ENCODE data around the gene JUNB. TPM values are rescaled to one million over a fixed set of nuclear protein-coding genes. Genes with fewer than 3 reads are reported as not detected.
A peak's percentile ranks its signal among the peaks of the same experiment; 100 is the strongest.

Gene JUNB
- total RNA-seq, 3 donors from 2014 or later (not counting 1 experiment from before 2014, with no cell fraction given), result 781 to 903 (median 859) TPM

DNA sequence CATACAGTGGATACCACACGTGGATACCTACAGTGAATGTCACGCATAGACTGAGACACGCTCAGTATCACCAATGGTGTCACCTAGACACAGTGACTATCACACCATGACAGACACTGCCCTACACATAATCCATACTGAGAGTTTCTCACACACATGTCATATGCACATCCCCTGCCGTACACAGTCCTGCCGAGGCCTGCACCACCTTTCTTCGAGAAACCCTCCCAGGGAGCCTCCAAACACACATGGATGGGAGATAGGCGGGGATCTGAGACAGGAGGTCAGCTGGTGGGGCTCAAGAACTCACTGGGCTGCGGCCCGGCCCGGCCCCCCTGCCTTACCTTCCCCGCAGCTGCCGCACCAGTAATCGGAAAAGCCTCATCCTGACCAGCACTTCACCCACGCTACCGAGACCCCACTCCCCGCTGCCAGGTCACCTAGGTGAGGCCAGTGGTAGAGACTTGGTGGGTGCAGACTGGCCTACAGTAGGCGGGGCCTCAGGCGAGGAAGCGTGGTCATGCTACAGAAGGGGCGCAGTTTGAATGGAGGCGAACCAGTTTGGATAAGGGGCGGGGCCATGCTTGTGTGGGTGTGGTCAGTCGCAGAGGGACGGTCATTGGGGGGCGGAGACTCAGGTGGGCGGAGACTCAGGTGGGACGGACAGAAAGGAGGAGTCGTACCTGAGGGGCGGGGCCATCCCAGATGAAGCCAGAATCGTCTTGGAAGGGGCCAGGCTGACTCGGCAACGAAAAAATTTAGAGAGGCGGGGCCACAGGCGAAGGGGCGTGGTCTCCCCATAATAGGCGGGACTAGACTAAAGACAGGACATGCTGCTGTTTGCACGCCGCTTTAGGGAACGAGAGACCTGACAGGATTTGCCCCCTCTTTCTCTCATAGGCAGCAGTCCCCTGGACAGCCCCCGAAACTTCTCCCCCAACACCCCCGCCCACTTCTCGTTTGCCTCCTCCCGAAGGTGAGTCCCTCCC is 49.1 kb downstream of the JUNB start:
- Mint-ChIP-seq H3K4me3 (no peak overlapping the region), H3K27me3 (ENCODE audit: low read depth in 2 of 2) (peaks cover 48 to 54% of the 10 kb centered on the region in 2 donors), H3K9me3 (no peaks in the 10 kb centered on the region), H3K27ac (no peak overlapping the region), H3K36me3 (no peaks in the 10 kb centered on the region), H3K4me1 (peaks cover 16 to 34% of the 10 kb centered on the region in 2 donors)
- peaks cover 58% of the 10 kb centered on the region for H3K27me3 ChIP-seq (ENCODE audit: control insufficient read depth, insufficient read depth, low read length)
- TF ChIP-seq, protein P1, sequence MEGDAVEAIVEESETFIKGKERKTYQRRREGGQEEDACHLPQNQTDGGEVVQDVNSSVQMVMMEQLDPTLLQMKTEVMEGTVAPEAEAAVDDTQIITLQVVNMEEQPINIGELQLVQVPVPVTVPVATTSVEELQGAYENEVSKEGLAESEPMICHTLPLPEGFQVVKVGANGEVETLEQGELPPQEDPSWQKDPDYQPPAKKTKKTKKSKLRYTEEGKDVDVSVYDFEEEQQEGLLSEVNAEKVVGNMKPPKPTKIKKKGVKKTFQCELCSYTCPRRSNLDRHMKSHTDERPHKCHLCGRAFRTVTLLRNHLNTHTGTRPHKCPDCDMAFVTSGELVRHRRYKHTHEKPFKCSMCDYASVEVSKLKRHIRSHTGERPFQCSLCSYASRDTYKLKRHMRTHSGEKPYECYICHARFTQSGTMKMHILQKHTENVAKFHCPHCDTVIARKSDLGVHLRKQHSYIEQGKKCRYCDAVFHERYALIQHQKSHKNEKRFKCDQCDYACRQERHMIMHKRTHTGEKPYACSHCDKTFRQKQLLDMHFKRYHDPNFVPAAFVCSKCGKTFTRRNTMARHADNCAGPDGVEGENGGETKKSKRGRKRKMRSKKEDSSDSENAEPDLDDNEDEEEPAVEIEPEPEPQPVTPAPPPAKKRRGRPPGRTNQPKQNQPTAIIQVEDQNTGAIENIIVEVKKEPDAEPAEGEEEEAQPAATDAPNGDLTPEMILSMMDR (IDR thresholded peaks at IDR 0.05), result no peak
- no peak overlapping the region for H3K27ac ChIP-seq (ENCODE audit: low read length)
- 32% methylated on average over 43 of the region's 43 CpGs for WGBS (ENCODE audit: insufficient coverage)
- DNase-seq, result peak in 1 of 2 donors; percentile 49
- H3K4me3 ChIP-seq (ENCODE audit: low read length), result no peak overlapping the region
- peaks cover 26% of the 10 kb centered on the region for H3K4me1 ChIP-seq (ENCODE audit: control insufficient read depth, insufficient read depth, low read length)
- H3K9me3 ChIP-seq (ENCODE audit: control insufficient read depth, insufficient read depth, low read length), result peaks cover 6% of the 10 kb centered on the region
- intact Hi-C loops (cut with micrococcal nuclease), result loop anchor here (5.0 kb wide), 1 partner anchor 33 kb away; the partner anchor contains the start of gene RNASEH2A
- peak; percentile 31 to 47 (median 39) for ATAC-seq
- H3K36me3 ChIP-seq (ENCODE audit: control insufficient read depth, insufficient read depth, low read length), result no peaks in the 10 kb centered on the region

DNA sequence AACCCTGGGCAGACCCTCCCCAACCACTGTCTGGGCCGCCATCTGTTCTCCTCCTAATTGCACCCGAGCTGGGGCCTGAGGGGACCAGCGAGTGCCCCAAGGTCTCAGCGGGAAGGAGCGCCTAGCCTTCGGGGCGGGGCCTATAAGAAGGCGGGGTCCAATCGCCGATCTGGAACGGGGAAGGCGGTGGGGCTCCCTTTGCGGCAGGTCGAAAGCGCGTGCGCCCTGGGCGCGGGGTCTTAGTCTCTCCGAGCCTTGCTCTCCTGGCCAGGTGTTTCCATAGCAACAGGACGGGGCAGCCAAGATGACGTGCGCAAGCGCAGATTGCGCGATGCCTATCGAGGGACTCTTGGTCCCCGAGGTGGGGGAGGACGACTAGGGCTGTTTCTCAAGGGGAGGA is 49.8 kb downstream of the JUNB start:
- Histone ChIP-seq H3K36me3 (ENCODE audit: control insufficient read depth, insufficient read depth, low read length) (no peaks in the 10 kb centered on the region), H3K4me3 (ENCODE audit: low read length) (no peak overlapping the region), H3K27me3 (ENCODE audit: control insufficient read depth, insufficient read depth, low read length) (peaks cover 53% of the 10 kb centered on the region), H3K4me1 (ENCODE audit: control insufficient read depth, insufficient read depth, low read length) (peaks cover 26% of the 10 kb centered on the region), H3K9me3 (ENCODE audit: control insufficient read depth, insufficient read depth, low read length) (peaks cover 4% of the 10 kb centered on the region), H3K27ac (ENCODE audit: low read length) (no peak overlapping the region)
- Mint-ChIP-seq H3K4me3 (peak overlapping the region; percentile 48), H3K27me3 (ENCODE audit: low read depth in 2 of 2) (peaks cover 48 to 54% of the 10 kb centered on the region in 2 donors), H3K36me3 (no peaks in the 10 kb centered on the region), H3K9me3 (no peaks in the 10 kb centered on the region), H3K4me1 (peaks cover 16 to 34% of the 10 kb centered on the region in 2 donors), H3K27ac (no peak overlapping the region)
- no peak for ATAC-seq
- intact Hi-C loops (cut with micrococcal nuclease), result loop anchor here (5.0 kb wide), 1 partner anchor 34 kb away; the partner anchor contains the start of gene RNASEH2A
- peak in 1 of 2 donors; percentile 26 for DNase-seq
- TF ChIP-seq, protein P1 (IDR thresholded peaks at IDR 0.05), result no peak
- 8% methylated on average over 29 of the region's 29 CpGs for WGBS (ENCODE audit: insufficient coverage)

DNA sequence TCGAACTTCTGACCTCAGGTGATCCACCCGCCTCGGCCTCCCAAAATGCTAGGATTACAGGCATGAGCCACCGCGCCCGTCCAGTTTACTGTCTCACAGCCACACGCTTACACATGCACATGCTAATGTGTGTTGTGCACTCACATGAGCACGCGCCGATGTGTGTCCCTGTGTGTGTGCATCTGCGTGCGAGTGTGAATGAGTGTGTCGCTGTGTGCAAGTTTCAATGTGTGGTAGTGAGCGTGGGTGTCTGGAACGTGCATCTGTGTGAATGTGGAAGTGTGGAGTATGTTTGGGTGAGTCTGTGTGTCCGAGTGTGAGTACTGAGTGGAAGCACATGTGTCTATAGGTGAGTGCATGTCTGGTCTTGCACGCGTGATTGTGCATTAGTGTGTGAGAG is 51.2 kb downstream of the JUNB start:
- Mint-ChIP-seq H3K9me3 (no peaks in the 10 kb centered on the region), H3K4me3 (no peak overlapping the region), H3K36me3 (no peaks in the 10 kb centered on the region), H3K27me3 (ENCODE audit: low read depth in 2 of 2) (peaks cover 34 to 48% of the 10 kb centered on the region in 2 donors), H3K4me1 (peaks cover 17 to 34% of the 10 kb centered on the region in 2 donors), H3K27ac (no peak overlapping the region)
- ATAC-seq (no peak), DNase-seq (no peak)
- 94% methylated on average over 18 of the region's 18 CpGs for WGBS (ENCODE audit: insufficient coverage)
- H3K36me3 ChIP-seq (ENCODE audit: control insufficient read depth, insufficient read depth, low read length), result no peaks in the 10 kb centered on the region
- TF ChIP-seq, protein P1 (IDR thresholded peaks at IDR 0.05), result no peak
- no peak overlapping the region for H3K27ac ChIP-seq (ENCODE audit: low read length)
- H3K4me1 ChIP-seq (ENCODE audit: control insufficient read depth, insufficient read depth, low read length), result peaks cover 32% of the 10 kb centered on the region
- H3K4me3 ChIP-seq (ENCODE audit: low read length), result no peak overlapping the region
- peaks cover 50% of the 10 kb centered on the region for H3K27me3 ChIP-seq (ENCODE audit: control insufficient read depth, insufficient read depth, low read length)
- intact Hi-C loops (cut with micrococcal nuclease), result loop anchor here (5.0 kb wide), 1 partner anchor 35 kb away; the partner anchor contains the start of gene RNASEH2A
- peaks cover 4% of the 10 kb centered on the region for H3K9me3 ChIP-seq (ENCODE audit: control insufficient read depth, insufficient read depth, low read length)

Other genes with a start within 250 kb of the JUNB start
- gene ZNF564, start 240.0 kb upstream of the JUNB start, total RNA-seq, result 10 to 100 TPM; 22.0 to 27.1 (median 23.3) TPM
- 10 to 100 TPM; 12.0 to 21.4 (median 20.9) TPM for gene ZNF490, start 180.7 kb upstream of the JUNB start, total RNA-seq
- 10 to 100 TPM; 52.6 to 62.0 (median 56.5) TPM for gene ZNF791, start 180.6 kb upstream of the JUNB start, total RNA-seq
- 100 to 1,000 TPM; 107 to 118 (median 112) TPM for gene MAN2B1, start 124.7 kb upstream of the JUNB start, total RNA-seq
- gene WDR83, start 124.7 kb upstream of the JUNB start, total RNA-seq, result 10 to 100 TPM; 17.0 to 25.8 (median 25.1) TPM
- 100 to 1,000 TPM; 143 to 193 (median 145) TPM for gene DHPS, start 109.6 kb upstream of the JUNB start, total RNA-seq
- gene GNG14, start 103.5 kb upstream of the JUNB start, total RNA-seq, result not detected
- 1 to 10 TPM; 2.2 to 3.2 (median 2.9) TPM for gene FBXW9, start 94.9 kb upstream of the JUNB start, total RNA-seq
- gene TNPO2, start 67.6 kb upstream of the JUNB start, total RNA-seq, result 10 to 100 TPM; 56.8 to 66.6 (median 58.2) TPM
- 100 to 1,000 TPM; 217 to 228 (median 219) TPM for gene TRIR, start 56.8 kb upstream of the JUNB start, total RNA-seq
- 10 to 100 TPM; 42.2 to 51.3 (median 44.2) TPM for gene GET3, start 54.0 kb upstream of the JUNB start, total RNA-seq
- gene BEST2, start 39.7 kb upstream of the JUNB start, total RNA-seq, result not detected
- gene HOOK2, start 15.9 kb upstream of the JUNB start, total RNA-seq, result 10 to 100 TPM; 13.3 to 15.3 (median 13.9) TPM
- 10 to 100 TPM; 28.8 to 67.1 (median 66.9) TPM for gene PRDX2, start 10.3 kb downstream of the JUNB start, total RNA-seq
- gene THSD8, start 10.6 kb downstream of the JUNB start, total RNA-seq, result 1 to 10 TPM; 1.7 to 2.8 (median 2.2) TPM
- 1 to 10 TPM; 6.6 to 8.7 (median 7.4) TPM for gene RNASEH2A, start 15.1 kb downstream of the JUNB start, total RNA-seq
- gene RTBDN, start 43.1 kb downstream of the JUNB start, total RNA-seq, result not detected
- under 1 TPM in 2 of 3 donors, not detected in 1; 0.07 to 0.88 TPM for gene MAST1, start 47.0 kb downstream of the JUNB start, total RNA-seq
- 10 to 100 TPM; 28.3 to 31.7 (median 31.2) TPM for gene DNASE2, start 90.0 kb downstream of the JUNB start, total RNA-seq
- not detected for gene KLF1, start 95.7 kb downstream of the JUNB start, total RNA-seq
- 10 to 100 TPM; 35.9 to 41.7 (median 36.3) TPM for gene GCDH, start 99.7 kb downstream of the JUNB start, total RNA-seq
- gene SYCE2, start 127.8 kb downstream of the JUNB start, total RNA-seq, result 1 to 10 TPM in 1 of 3 donors, under 1 TPM in 2; 0.88 to 2.2 (median 0.92) TPM
- gene FARSA, start 142.2 kb downstream of the JUNB start, total RNA-seq, result 10 to 100 TPM; 29.3 to 34.5 (median 32.0) TPM
- 100 to 1,000 TPM; 588 to 813 (median 763) TPM for gene CALR, start 147.1 kb downstream of the JUNB start, total RNA-seq
- gene RAD23A, start 154.4 kb downstream of the JUNB start, total RNA-seq, result 10 to 100 TPM; 79.2 to 81.2 (median 80.3) TPM
- 1 to 10 TPM; 5.3 to 7.1 (median 5.7) TPM for gene GADD45GIP1, start 165.7 kb downstream of the JUNB start, total RNA-seq
- not detected for gene DAND5, start 178.1 kb downstream of the JUNB start, total RNA-seq
- 1 to 10 TPM in 2 of 3 donors, under 1 TPM in 1; 0.61 to 2.1 (median 1.3) TPM for gene NFIX, start 204.0 kb downstream of the JUNB start, total RNA-seq